Ovary (tissue), 3 donors: ENCODE data around the gene NRXN2.

Experiments used
- CTCF ChIP-seq, 3 donors: fragments of 450-650 bp in 2 of 3; fragments of 200-600 bp in 1 of 3; IDR thresholded peaks; one replicate each; pipeline versions ENCODE4 v1.5.1 to v1.8.0; 2016 to 2022; ENCODE audit warnings: antibody characterized with exemption in 3 of 3, mild to moderate bottlenecking in 1 of 3
- EP300 ChIP-seq: sonication (generic); formaldehyde crosslinking; IDR thresholded peaks from one replicate; pipeline ENCODE4 v1.6.1; 2017; ENCODE audit warnings: antibody characterized with exemption
- POLR2A ChIP-seq: fragments of 450-650 bp; IDR thresholded peaks from one replicate; pipeline ENCODE4 v1.6.1; 2017; ENCODE audit warnings: antibody characterized with exemption, mild to moderate bottlenecking, moderate library complexity
- donor health status: DM: no; HTN: no; CAD: no.

GRCh38 chr11:64716473-64717267, 6.3 kb downstream of the NRXN2 start:
- no peak for TF ChIP-seq CTCF (IDR thresholded peaks at IDR 0.05)
- no peak for TF ChIP-seq POLR2A
- no peak for TF ChIP-seq EP300
